ENCODE measurements around the gene DGCR8.

GRCh38 chr22:20091690-20092476 lies 11.8 kb downstream of the DGCR8 start:
- no peak for TF ChIP-seq CTCF (conservative IDR thresholded peaks at IDR 0.05; ENCODE audit: low read depth, low read length)
- no peak for TF ChIP-seq EZH2 (IDR thresholded peaks at IDR 0.05; ENCODE audit: low read length, unreplicated experiment)
